B cell (primary cell): ENCODE measurements around the gene PDZD4. TPM values are rescaled to one million over a fixed set of nuclear protein-coding genes. Genes with fewer than 3 reads are reported as not detected.

Experiments used
- ATAC-seq: fragments of 200-7000 bp; cut with Tn5 transposase; one replicate; pipeline ENCODE4 v1.10.0; 2021; ENCODE audit warnings: low read depth, mild to moderate bottlenecking, moderate number of reproducible peaks, moderate library complexity
- CTCF ChIA-PET: fragments of 350-600 bp; sonication (Branson Sonifier 250); formaldehyde crosslinking; loops from one replicate; lab custom pipeline; 2021; ENCODE audit warnings: antibody characterized with exemption, inconsistent platforms; lab: Charles Lee
- POLR2A ChIA-PET: fragments of 350-600 bp; sonication (Branson Sonifier 250); formaldehyde crosslinking; loops from one replicate; lab custom pipeline; 2021; ENCODE audit warnings: antibody characterized with exemption; lab: Charles Lee
- DNase-seq: peaks from one replicate; pipeline ENCODE4 v3.0.0; 2013
- H2AFZ ChIP-seq: 2 replicates; pipeline ENCODE4 v1.6.1; 2012; ENCODE audit warnings: mild to moderate bottlenecking, low read depth, low read length; ENCODE audit not compliant: insufficient read depth, poor library complexity, severe bottlenecking
- H3K27ac ChIP-seq, 2 donors: 1 replicate in 1 of 2; 2 replicates in 1 of 2; pipeline ENCODE4 v1.5.1; 2012 to 2013; ENCODE audit warnings: low read length in 2 of 2, mild to moderate bottlenecking in 2 of 2, moderate library complexity in 1 of 2
- H3K27me3 ChIP-seq, 4 experiments: fragments of 200-600 bp in 1 of 4; sonication (generic) in 1 of 4; replicated peaks in 1 of 4; 1 replicate in 2 of 4; 2 replicates in 2 of 4; pipeline versions ENCODE4 v1.6.1 to v1.7.0; 2013 to 2016; ENCODE audit warnings: low read length in 3 of 4, mild to moderate bottlenecking in 2 of 4, mixed read lengths in 1 of 4, moderate library complexity in 1 of 4; ENCODE audit not compliant: insufficient read depth in 4 of 4, control insufficient read depth in 3 of 4; ENCODE audit errors: control extremely low read depth in 1 of 4
- H3K36me3 ChIP-seq, 2 experiments: replicated peaks in 1 of 2; 1 replicate in 1 of 2; 2 replicates in 1 of 2; pipeline versions ENCODE4 v1.6.1 to v1.7.1; 2013; ENCODE audit warnings: low read length in 1 of 2; ENCODE audit not compliant: insufficient read depth in 2 of 2, control insufficient read depth in 1 of 2; ENCODE audit errors: control extremely low read depth in 1 of 2, extremely low read depth in 1 of 2
- H3K4me1 ChIP-seq, 2 donors: fragments of 200-600 bp in 1 of 2; sonication (generic) in 1 of 2; 1 replicate in 1 of 2; 2 replicates in 1 of 2; pipeline versions ENCODE4 v1.5.1 to v1.6.1; 2013 to 2017; ENCODE audit warnings: low read length in 2 of 2; ENCODE audit not compliant: control insufficient read depth in 2 of 2, insufficient read depth in 2 of 2
- H3K4me2 ChIP-seq: replicated peaks from 2 replicates; pipeline ENCODE3; 2012; ENCODE audit warnings: mild to moderate bottlenecking, low read depth, low read length; ENCODE audit not compliant: poor library complexity, severe bottlenecking
- H3K4me3 ChIP-seq, 5 experiments: fragments of 200-600 bp in 1 of 5; sonication (generic) in 1 of 5; 1 replicate in 3 of 5; 2 replicates in 2 of 5; pipeline versions ENCODE4 v1.5.1 to v1.7.0; 2011 to 2016; ENCODE audit warnings: low read length in 4 of 5, mild to moderate bottlenecking in 4 of 5, low read depth in 2 of 5, control low read depth in 1 of 5, moderate library complexity in 1 of 5; ENCODE audit not compliant: insufficient read depth in 1 of 5; ENCODE audit errors: control extremely low read depth in 1 of 5, extremely low read depth in 1 of 5
- H3K79me2 ChIP-seq: fragments of 200-600 bp; sonication (generic); one replicate; pipeline ENCODE4 v1.6.0; 2016; ENCODE audit warnings: low read length; ENCODE audit not compliant: control insufficient read depth, insufficient read depth
- H3K9ac ChIP-seq: fragments of 200-600 bp; sonication (generic); 2 replicates; pipeline ENCODE4 v1.6.1; 2017; ENCODE audit warnings: mild to moderate bottlenecking, low read length, moderate library complexity
- H3K9me3 ChIP-seq, 3 donors: one replicate each; pipeline versions ENCODE4 v1.6.1 to v1.7.1; 2013; ENCODE audit warnings: low read length in 2 of 3; ENCODE audit not compliant: control insufficient read depth in 2 of 3, insufficient read depth in 1 of 3; ENCODE audit errors: control extremely low read depth in 1 of 3
- H4K20me1 ChIP-seq: 2 replicates; pipeline ENCODE4 v1.6.0; 2012; ENCODE audit warnings: mild to moderate bottlenecking, low read length; ENCODE audit not compliant: insufficient read depth, control insufficient read depth, poor library complexity, severe bottlenecking
- H3K27ac Mint-ChIP-seq: one replicate; pipeline ENCODE4 v1.8.0; 2021; ENCODE audit warnings: mixed read lengths
- H3K27me3 Mint-ChIP-seq: one replicate; pipeline ENCODE4 v1.8.0; 2021; ENCODE audit warnings: mixed read lengths
- H3K4me1 Mint-ChIP-seq: one replicate; pipeline ENCODE4 v1.8.0; 2021; ENCODE audit warnings: mixed read lengths
- H3K4me3 Mint-ChIP-seq: one replicate; pipeline ENCODE4 v1.8.0; 2021; ENCODE audit warnings: mixed read lengths
- H3K9me3 Mint-ChIP-seq: one replicate; pipeline ENCODE4 v1.8.0; 2022; ENCODE audit warnings: mixed read lengths; ENCODE audit not compliant: insufficient read depth
- EZH2 ChIP-seq: IDR thresholded peaks from 2 replicates; pipeline ENCODE4 v1.6.1; 2012; ENCODE audit warnings: borderline replicate concordance, low read depth, mild to moderate bottlenecking, moderate library complexity, low read length; ENCODE audit not compliant: insufficient read depth, poor library complexity, severe bottlenecking
- WGBS: methylation state at CpG from one replicate; pipeline ENCODE4 v1.1.5; 2013; ENCODE audit warnings: missing lambda C conversion rate; ENCODE audit not compliant: insufficient coverage; 5-methylcytosine and 5-hydroxymethylcytosine counted together
- intact Hi-C: fragments of 100-400 bp; cut with micrococcal nuclease; formaldehyde crosslinking; loops from one replicate; pipeline ENCODE4 v1.10.0; 2022
- polyA plus RNA-seq: library from polyadenylated mRNA; depleted of rRNA; stranded (reverse); fragments of >200 nt; gene quantifications from 2 replicates; pipeline ENCODE4 v1.2.3, GENCODE V29; 2012
- total RNA-seq, 2 donors: library from RNA; stranded (reverse); fragments of 120-200 nt in 1 of 2; gene quantifications; 1 replicate in 1 of 2; 2 replicates in 1 of 2; pipeline versions ENCODE4 v1.2.3 to v1.2.4, GENCODE V29; 2013 to 2022
- TF ChIP-seq, protein P1 (sequence below): fragments of 200-600 bp; IDR thresholded peaks from one replicate; pipeline ENCODE4 v1.8.0; 2022; ENCODE audit warnings: antibody characterized with exemption, mild to moderate bottlenecking

Gene PDZD4
- total and polyA plus RNA-seq, 2 donors (not counting 1 experiment from before 2014, with no cell fraction given), result 0.36 TPM; not detected in 1

- intact Hi-C loops, result no loop called here
- Histone ChIP-seq H3K36me3 (no peaks in the 10 kb centered on the region), H3K27me3 (peaks cover 0 to 31% (median 4%) of the 10 kb centered on the region in 4 experiments), H3K4me2 (no peak overlapping the region), H3K9ac (no peak overlapping the region), H3K4me1 (peaks cover 9 to 11% of the 10 kb centered on the region in 2 donors), H4K20me1 (no peaks in the 10 kb centered on the region), H3K4me3 (no peak overlapping the region), H3K9me3 (peaks cover 0 to 3% (median 0%) of the 10 kb centered on the region in 3 donors), H2AFZ (no peak overlapping the region), H3K27ac (no peak overlapping the region), H3K79me2 (no peaks in the 10 kb centered on the region)
- H3K27me3 Mint-ChIP-seq, result peaks cover 21% of the 10 kb centered on the region
- DNase-seq, result no peak
- no peaks in the 10 kb centered on the region for H3K9me3 Mint-ChIP-seq
- H3K4me1 Mint-ChIP-seq, result peaks cover 18% of the 10 kb centered on the region
- no peak overlapping the region for H3K4me3 Mint-ChIP-seq
- CTCF ChIA-PET, result no interaction called here
- POLR2A ChIA-PET, result no interaction called here
- no peak for TF ChIP-seq EZH2
- TF ChIP-seq, protein P1, sequence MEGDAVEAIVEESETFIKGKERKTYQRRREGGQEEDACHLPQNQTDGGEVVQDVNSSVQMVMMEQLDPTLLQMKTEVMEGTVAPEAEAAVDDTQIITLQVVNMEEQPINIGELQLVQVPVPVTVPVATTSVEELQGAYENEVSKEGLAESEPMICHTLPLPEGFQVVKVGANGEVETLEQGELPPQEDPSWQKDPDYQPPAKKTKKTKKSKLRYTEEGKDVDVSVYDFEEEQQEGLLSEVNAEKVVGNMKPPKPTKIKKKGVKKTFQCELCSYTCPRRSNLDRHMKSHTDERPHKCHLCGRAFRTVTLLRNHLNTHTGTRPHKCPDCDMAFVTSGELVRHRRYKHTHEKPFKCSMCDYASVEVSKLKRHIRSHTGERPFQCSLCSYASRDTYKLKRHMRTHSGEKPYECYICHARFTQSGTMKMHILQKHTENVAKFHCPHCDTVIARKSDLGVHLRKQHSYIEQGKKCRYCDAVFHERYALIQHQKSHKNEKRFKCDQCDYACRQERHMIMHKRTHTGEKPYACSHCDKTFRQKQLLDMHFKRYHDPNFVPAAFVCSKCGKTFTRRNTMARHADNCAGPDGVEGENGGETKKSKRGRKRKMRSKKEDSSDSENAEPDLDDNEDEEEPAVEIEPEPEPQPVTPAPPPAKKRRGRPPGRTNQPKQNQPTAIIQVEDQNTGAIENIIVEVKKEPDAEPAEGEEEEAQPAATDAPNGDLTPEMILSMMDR, result no peak
- no peak overlapping the region for H3K27ac Mint-ChIP-seq
- WGBS, result 86% methylated on average over 8 of the region's 13 CpGs
- no peak for ATAC-seq
Observed at GRCh38 chrX:153874366-153875125, 44.2 kb upstream of the PDZD4 start.

DNA sequence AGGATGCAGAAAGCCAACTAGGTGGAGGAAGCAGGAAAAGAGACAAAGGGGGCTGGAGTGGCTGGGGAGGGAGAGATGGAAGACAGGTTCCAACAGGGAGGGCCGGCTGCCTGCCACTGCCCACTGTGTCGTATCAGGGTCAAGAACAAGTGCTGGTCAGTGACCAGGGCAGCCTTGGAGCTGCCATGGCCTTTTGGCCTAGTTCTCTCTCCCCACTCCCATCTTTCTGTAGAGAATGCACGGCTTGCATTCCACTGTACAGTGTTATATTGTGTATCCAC, 43.7 kb upstream of the PDZD4 start:
- H3K27ac ChIP-seq, result no peak overlapping the region
- DNase-seq, result no peak
- no peak for ATAC-seq
- TF ChIP-seq, protein P1, result no peak
- no peaks in the 10 kb centered on the region for H3K36me3 ChIP-seq
- H3K27me3 ChIP-seq, result peaks cover 0 to 26% (median 4%) of the 10 kb centered on the region in 4 experiments
- Mint-ChIP-seq H3K9me3 (no peaks in the 10 kb centered on the region), H3K4me3 (no peak overlapping the region), H3K27me3 (peaks cover 18% of the 10 kb centered on the region), H3K27ac (no peak overlapping the region), H3K4me1 (peaks cover 14% of the 10 kb centered on the region)
- intact Hi-C loops, result no loop called here
- peaks cover 4 to 7% of the 10 kb centered on the region in 2 donors for H3K4me1 ChIP-seq
- no peak overlapping the region for H3K4me2 ChIP-seq
- H3K9ac ChIP-seq, result no peak overlapping the region
- ChIA-PET CTCF (no interaction called here), POLR2A (no interaction called here)
- H2AFZ ChIP-seq, result no peak overlapping the region
- WGBS, result 70% methylated on average over 2 of the region's 3 CpGs
- no peaks in the 10 kb centered on the region for H3K79me2 ChIP-seq
- H4K20me1 ChIP-seq, result no peaks in the 10 kb centered on the region
- no peak overlapping the region for H3K4me3 ChIP-seq
- peaks cover 0 to 3% (median 0%) of the 10 kb centered on the region in 3 donors for H3K9me3 ChIP-seq
